Ramos (cell line): ENCODE results near the gene OTUD1.

ENCODE experiments used
- in situ Hi-C: fragments of 300-500 bp; cut with MboI; formaldehyde crosslinking; loops from one replicate; pipeline ENCODE4 v1.14.3; 2022; ENCODE audit warnings: low sequenced_read_pairs; ENCODE audit not compliant: unreplicated experiment

OTUD1 gene

DNA sequence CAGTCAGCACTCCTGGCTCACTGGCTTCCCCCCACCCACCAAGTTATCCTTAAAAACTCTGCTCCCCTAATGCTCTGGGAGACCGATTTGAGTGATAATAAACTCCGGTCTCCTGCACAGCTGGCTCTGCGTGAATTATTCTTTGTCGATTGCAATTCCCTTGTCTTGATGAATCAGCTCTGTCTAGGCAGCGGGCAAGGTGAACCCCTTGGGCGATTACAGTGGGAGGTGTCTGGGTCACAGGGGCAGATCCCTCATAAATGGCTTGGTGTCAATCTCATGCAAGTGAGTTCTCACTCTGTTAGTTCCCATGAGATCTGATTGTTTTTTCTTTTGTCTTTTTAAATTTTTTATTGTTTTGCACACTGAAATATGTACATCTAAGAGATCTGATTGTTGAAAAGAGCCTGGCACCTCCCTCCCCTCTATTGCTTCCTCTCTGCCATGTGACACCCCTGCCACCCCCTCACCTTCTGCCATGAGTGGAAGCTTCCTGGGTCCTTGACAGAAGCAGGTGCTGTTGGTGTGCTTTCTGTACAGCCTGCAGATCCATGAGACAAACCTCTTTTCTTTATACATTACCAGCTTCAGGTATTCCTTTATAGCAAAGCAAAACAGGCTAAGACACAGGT, 20.5 kb downstream of the OTUD1 start:
- in situ Hi-C loops = no loop called here

DNA sequence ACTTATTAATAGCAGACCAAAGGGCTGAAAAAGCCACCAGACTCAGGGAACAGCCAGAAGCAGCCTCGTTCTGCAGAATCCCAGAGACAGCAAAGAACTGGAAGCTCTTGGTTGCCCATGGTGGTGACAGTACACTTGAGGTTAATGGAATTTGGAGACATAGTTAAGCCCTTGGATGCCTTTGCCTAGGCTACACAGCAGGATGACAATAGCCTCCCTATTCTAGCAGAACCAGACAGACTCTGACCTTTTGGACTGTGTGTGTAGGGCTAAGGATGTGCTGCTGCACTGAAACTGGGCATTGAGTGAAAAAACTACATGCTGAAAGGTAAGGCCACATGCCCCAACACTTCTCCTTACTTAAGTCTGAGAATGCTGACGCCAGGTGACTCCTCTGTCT, 22.7 kb downstream of the OTUD1 start:
- in situ Hi-C loops = no loop called here

DNA sequence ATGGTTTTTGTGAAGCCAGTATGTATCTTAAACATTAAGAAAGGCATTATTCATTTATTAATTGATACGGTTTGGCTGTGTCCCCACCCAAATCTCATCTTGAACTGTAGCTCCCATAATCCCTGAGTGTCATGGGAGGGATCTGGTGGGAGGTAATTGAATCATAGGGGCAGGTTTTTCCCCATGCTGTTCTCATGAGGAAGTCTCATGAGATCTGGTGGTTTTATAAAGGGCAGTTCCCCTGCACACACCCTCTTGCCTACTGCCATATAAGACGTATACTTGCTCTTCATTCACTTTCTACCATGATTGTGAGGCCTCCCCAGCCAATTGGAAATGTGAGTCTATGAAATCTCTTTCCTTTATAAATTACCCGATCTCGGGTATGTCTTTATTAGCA, 28.1 kb downstream of the OTUD1 start:
- in situ Hi-C loops = no loop called here

DNA sequence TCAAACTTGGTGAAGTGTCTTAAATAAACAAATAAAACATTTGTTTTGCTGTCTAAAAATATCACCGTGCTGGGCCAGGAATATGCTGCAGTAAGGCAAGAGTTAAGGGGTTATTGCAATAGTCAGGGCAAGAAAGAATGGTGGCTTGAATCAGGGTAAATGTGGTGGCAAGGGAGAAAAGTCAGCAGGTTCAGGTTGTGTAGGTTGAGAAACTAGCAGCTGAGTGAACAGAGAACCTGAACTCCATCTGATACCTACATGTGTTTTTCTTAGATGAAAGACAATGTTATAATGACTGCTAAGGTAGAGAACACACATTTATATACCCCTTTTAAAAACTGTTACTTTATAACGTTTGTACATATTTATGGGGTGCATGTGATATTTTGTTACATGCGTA, 28.7 kb downstream of the OTUD1 start:
- in situ Hi-C loops = no loop called here

DNA sequence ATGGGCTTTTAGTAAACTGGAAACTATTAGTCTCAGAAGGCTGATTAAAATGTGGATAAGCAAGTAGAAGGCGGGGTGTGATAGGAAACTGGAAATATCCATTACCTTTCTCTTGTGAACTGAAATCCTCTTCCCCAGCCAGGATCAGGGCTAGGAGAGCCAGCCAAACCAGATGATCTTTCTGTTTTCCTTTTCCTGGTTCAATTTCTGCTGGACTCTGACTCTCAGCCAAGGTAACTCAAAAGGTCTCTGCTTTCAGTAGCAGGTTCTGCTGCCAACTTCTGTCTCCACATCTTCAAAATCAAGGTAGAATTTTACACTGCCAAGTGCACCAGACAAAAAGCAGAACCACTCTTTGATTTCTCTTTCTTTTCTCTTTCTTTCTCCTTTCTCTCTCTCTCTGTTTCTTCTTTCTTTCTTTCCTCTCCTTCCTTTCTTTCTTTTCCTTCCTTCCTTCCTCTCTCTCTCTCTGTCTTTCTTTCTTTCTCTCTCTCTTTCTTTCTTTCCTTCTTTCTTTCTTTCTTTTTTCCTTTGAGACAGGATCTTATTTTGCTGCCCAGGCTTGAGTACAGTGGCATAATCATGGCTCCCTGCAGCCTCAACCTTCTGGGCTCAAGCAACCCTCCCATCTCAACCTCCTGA, 30.8 kb downstream of the OTUD1 start:
- in situ Hi-C loops = no loop called here

DNA sequence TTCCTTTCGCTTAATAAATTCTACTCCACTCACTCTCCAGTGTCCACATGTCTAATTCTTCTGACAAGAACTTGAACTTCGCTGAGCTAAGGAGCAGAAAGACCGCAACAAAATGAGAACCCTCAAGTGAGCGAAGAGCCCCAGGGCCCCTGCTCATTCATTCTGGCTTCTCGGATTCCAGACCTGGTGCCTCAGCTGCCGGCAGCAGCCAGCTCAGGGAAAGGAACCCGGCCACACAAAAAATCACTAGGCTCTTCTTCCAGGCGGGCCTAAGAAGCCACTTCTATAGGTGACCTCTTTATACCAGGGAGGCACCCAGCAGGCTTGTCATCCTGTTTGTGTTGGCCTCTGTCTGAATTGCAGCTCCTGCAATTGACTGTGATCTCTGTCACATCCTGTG, 33.3 kb downstream of the OTUD1 start:
- in situ Hi-C loops = no loop called here

DNA sequence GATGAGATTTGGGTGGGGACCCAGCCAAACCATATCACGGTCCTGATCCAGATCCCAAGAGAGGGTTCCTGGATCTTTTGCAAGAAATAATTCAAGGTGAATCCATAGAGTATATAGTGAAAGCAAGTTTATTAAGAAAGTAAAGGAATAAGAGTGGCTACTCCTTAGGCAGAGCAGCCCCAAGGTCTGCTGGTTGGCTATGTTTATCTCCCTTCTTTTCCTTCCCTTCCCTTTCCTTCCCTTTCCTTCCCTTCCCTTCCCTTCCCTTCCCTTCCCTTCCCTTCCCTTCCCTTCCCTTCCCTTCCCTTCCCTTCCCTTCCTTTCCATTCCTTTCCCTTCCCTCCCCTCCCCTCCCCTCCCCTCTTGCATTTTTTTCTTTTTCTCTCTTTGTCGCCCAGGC, 35.2 kb downstream of the OTUD1 start:
- in situ Hi-C loops = no loop called here

DNA sequence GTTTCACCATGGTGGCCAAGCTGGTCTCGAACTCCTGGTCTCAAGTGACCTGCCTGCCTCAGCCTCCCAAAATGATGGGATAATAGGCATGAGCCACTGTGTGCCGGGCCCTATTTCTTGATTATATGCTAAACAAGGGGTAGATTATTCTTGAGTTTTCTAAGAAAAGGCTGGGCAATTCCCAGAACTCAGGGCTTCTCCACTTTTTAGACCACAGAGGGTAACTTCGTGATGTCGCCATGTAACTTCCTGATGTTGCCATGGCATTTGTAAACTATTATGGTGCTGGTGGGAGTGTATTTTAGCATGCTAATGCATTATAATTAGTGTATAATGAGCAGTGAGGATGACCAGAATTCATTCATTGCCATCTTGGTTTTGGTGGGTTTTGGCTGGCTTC, 35.8 kb downstream of the OTUD1 start:
- in situ Hi-C loops = no loop called here

DNA sequence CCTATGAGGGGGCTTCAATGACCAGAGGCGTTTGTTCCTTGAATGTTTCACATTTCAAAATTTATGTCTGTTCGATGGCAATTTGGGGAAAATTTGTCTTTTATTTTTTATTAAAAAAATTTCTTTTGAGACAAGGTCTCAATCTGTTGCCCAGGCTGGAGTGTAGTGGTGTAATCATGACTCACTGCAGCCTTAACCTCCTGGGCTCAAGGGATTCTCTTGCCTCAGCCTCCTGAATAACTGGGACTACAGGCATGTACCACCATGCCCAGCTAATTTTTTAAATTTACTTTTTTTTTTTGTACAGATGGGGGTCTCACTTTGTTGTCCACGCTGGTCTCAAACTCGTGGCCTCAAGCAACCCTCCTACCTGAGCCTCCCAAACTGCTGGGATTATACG, 39.7 kb downstream of the OTUD1 start:
- in situ Hi-C loops = no loop called here

DNA sequence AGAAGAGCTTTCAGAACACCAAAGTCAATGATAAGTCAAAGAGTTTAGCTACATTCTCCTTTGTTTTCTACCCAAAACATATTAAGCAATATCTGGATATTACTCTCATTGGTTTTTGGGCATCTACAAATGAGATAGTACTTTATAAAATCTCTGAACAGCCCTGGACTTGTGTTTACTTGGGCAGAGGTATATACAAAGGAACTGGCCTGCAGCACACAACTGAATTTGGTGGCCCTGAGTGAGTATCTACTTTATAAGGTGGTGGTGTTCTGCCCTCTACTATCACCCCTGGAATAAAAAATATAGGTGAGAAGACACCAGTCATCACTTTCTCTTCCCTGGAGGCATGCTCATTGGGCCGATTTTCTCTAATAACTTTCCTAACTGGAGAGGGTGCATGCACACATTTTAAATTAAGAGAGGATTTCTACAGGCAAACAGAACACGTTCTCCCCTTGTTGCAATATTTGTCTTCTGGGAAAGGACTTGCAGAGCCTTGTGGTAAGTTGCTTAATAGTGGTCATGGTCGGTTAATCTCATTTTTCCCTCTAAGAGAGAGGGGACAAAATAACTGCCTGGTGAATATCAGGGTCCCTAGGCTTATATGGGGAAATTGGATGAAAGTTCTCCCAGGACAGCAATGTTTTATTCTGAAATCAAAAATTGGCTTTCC, 41.1 kb downstream of the OTUD1 start:
- in situ Hi-C loops = no loop called here

DNA sequence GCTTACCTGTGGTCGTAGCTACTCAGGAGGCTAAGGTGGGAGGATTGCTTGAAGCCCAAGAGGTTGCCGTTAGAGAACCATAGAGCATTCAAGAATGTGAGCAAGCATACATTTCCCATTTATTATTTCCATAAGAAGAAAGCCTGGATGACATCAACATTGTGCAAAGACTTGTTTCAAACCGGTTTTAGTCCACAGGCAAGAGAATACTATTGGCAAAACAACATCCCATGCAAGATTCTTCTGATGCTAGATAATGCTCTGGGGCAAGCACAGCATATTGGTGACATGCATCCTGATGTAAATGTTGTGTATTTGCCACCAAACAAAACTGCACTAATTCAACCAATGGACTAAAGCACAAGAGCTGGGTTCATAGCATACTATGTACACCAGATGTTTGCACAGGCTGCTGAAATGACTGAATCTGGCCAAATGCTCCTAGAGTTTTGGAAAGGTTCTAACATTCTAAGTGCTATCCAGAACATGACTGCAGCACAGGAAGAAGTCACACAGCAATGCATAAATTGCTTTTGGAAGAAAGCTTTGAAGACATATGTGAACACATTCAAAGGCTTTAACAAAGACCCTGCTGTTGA, 42.6 kb downstream of the OTUD1 start:
- in situ Hi-C loops = no loop called here

DNA sequence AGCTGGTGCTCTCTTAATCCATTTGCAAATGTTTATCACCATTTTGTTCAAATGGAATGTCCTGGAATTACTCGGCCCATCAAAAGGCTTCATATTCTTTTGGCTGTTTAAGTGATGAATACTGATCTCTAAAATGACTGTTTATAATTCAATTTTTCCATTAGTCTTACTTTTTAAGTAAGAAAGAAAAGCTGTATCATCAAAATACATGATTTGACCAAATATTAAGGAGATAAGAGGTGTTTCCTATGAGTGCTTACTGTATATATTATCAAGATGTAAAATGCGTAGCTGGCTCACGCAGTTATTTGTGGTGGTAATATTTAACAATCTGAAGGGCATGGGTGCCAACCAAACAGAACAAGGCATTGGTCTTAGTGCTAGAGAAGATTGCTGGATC, 51.2 kb downstream of the OTUD1 start:
- in situ Hi-C loops = no loop called here
